Right lobe of liver (tissue), 6 donors: Measurements from ENCODE around the gene DDOST. TPM values are rescaled to one million over a fixed set of nuclear protein-coding genes. Genes with fewer than 3 reads are reported as not detected.

Experiments used
- ATAC-seq, 4 donors: fragments of 200-7000 bp; cut with Tn5 transposase; one replicate each; pipeline ENCODE4 v1.9.1; 2020; ENCODE audit warnings: mild to moderate bottlenecking in 4 of 4, moderate library complexity in 4 of 4
- DNase-seq, 3 donors: peaks; one replicate each; pipeline ENCODE4 v3.0.0-alpha.2; 2020
- H3K27ac ChIP-seq, 3 donors: fragments of 200-600 bp; one replicate each; pipeline ENCODE4 v1.8.0; 2022
- H3K27me3 ChIP-seq, 2 donors: fragments of 200-600 bp; one replicate each; pipeline ENCODE4 v1.8.0; 2022
- H3K36me3 ChIP-seq, 4 donors: fragments of 200-600 bp; sonication (generic) in 1 of 4; one replicate each; pipeline versions ENCODE4 v1.5.1 to v1.8.0; 2017 to 2022; ENCODE audit warnings: control low read depth in 1 of 4
- H3K4me1 ChIP-seq, 4 donors: fragments of 200-600 bp; sonication (generic) in 1 of 4; one replicate each; pipeline versions ENCODE4 v1.5.1 to v1.8.0; 2017 to 2022; ENCODE audit warnings: control low read depth in 1 of 4
- H3K4me3 ChIP-seq, 3 donors: fragments of 200-600 bp; one replicate each; pipeline ENCODE4 v1.8.0; 2022
- H3K9me3 ChIP-seq, 4 donors: fragments of 200-600 bp; sonication (generic) in 1 of 4; one replicate each; pipeline versions ENCODE4 v1.5.1 to v1.8.0; 2017 to 2022; ENCODE audit warnings: control low read depth in 1 of 4
- POLR2A ChIP-seq: fragments of 450-650 bp; IDR thresholded peaks from one replicate; pipeline ENCODE4 v1.6.1; 2017; ENCODE audit warnings: antibody characterized with exemption, mild to moderate bottlenecking
- WGBS: methylation state at CpG from one replicate; pipeline ENCODE4 v1.1.6; 2018; ENCODE audit warnings: low coverage, low lambda C conversion rate; ENCODE audit not compliant: insufficient coverage; ENCODE audit errors: missing lambda C conversion rate; 5-methylcytosine and 5-hydroxymethylcytosine counted together
- intact Hi-C, 2 donors: fragments of 100-400 bp; cut with DNase I; formaldehyde crosslinking; loops; one replicate each; pipeline versions ENCODE4 v1.11.2 to v1.14.1; 2022
- total RNA-seq, 6 experiments: library from RNA; depleted of rRNA in 2 of 6; stranded (reverse); fragments of >200 nt in 2 of 6; fragmentation: NEBNext Ultra II Directional in 3 of 6; extraction: Animal tissue kit (Norgen Biotek cat#: 25700) in 3 of 6; gene quantifications; one replicate each; pipeline versions ENCODE4 v1.1.0 to v1.2.4, GENCODE V29; 2016 to 2023
- TF ChIP-seq, protein P1 (sequence below), 4 donors: fragments of 200-600 bp in 3 of 4; fragments of 450-650 bp in 1 of 4; IDR thresholded peaks; one replicate each; pipeline versions ENCODE4 v1.5.1 to v1.8.0; 2016 to 2022; ENCODE audit warnings: antibody characterized with exemption in 4 of 4, mild to moderate bottlenecking in 2 of 4
- donor health status: DM: no; HTN: yes; CAD: no.
- donor health status: DM: no; HTN: no; CAD: no.
- donor health status: DM: no; HTN: no; CAD: no.
- donor health status: DM: no; HTN: yes; CAD: no.
- donor health status: DM: no; HTN: yes; CAD: no.

Gene DDOST
- total RNA-seq, 6 experiments from 2014 or later = 53.0 to 132 (median 100) TPM

- WGBS = 49% methylated on average over 8 of the region's 9 CpGs
- Histone ChIP-seq H3K9me3 (no peaks in the 10 kb centered on the region), H3K36me3 (peaks cover 0 to 8% (median 2%) of the 10 kb centered on the region in 4 donors), H3K4me3 (no peak overlapping the region), H3K4me1 (peaks cover 0 to 46% (median 19%) of the 10 kb centered on the region in 4 donors), H3K27me3 (no peaks in the 10 kb centered on the region), H3K27ac (peak overlapping the region; percentile 41 to 87 (median 53))
- no peak for TF ChIP-seq POLR2A
- TF ChIP-seq, protein P1, sequence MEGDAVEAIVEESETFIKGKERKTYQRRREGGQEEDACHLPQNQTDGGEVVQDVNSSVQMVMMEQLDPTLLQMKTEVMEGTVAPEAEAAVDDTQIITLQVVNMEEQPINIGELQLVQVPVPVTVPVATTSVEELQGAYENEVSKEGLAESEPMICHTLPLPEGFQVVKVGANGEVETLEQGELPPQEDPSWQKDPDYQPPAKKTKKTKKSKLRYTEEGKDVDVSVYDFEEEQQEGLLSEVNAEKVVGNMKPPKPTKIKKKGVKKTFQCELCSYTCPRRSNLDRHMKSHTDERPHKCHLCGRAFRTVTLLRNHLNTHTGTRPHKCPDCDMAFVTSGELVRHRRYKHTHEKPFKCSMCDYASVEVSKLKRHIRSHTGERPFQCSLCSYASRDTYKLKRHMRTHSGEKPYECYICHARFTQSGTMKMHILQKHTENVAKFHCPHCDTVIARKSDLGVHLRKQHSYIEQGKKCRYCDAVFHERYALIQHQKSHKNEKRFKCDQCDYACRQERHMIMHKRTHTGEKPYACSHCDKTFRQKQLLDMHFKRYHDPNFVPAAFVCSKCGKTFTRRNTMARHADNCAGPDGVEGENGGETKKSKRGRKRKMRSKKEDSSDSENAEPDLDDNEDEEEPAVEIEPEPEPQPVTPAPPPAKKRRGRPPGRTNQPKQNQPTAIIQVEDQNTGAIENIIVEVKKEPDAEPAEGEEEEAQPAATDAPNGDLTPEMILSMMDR (IDR thresholded peaks at IDR 0.05) = no peak
- ATAC-seq (peak; percentile 54 to 72 (median 69)), DNase-seq (no peak)
- intact Hi-C loops = no loop called here
These were observed 57.4 kb downstream of the DDOST start for GRCh38 chr1:20603504-20604464.

DNA sequence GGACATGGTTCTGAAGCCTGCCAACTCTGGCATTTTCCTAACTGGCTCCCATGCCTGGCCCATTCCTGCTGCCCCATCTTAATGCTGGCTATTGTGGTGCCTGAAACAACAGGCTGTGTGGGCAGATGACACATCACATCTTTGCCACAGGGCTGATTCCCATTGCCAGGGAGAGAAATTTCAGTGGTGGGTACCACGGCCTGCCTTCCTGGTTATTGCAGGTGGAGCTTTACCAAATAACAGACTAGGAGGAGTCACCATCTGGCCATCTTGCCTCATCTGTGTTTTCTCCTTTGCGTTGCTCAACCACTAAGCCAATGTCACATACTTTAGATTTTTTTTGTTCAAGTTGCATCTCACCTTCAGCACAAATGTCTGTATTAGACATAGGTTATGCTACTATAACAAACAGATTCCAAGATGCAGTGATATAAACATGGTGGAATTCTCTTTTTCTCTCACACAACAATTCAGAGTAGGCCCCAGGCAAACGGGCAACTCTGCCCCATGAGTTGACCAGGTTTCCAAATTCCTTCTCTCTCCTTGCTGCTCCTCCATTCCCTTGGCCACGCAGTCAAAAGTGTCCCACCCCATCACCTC lies 58.2 kb downstream of the DDOST start:
- no peak overlapping the region for H3K4me3 ChIP-seq
- H3K27ac ChIP-seq = peak overlapping the region; percentile 41 to 87 (median 50)
- ATAC-seq = no peak
- H3K4me1 ChIP-seq = peaks cover 0 to 46% (median 19%) of the 10 kb centered on the region in 4 donors
- no peaks in the 10 kb centered on the region for H3K27me3 ChIP-seq
- no peak for DNase-seq
- peaks cover 0 to under 1% (median 0%) of the 10 kb centered on the region in 4 donors for H3K36me3 ChIP-seq
- TF ChIP-seq, protein P1 (IDR thresholded peaks at IDR 0.05) = no peak
- no peak for TF ChIP-seq POLR2A
- 54% methylated on average over 3 of the region's 4 CpGs for WGBS
- intact Hi-C loops = no loop called here
- no peaks in the 10 kb centered on the region for H3K9me3 ChIP-seq

Other genes starting within 250 kb of the DDOST start
- 10 to 100 TPM; 10.4 to 30.2 (median 20.1) TPM for gene CAMK2N1, start 175.2 kb downstream of the DDOST start, total RNA-seq
- 10 to 100 TPM; 14.4 to 33.6 (median 16.7) TPM for gene MUL1, start 153.2 kb downstream of the DDOST start, total RNA-seq
- gene FAM43B, start 108.8 kb downstream of the DDOST start, total RNA-seq = under 1 TPM in 4 of 6 experiments, not detected in 2; 0.09 to 0.24 (median 0.12) TPM
- gene CDA, start 72.3 kb downstream of the DDOST start, total RNA-seq = 10 to 100 TPM; 12.6 to 33.8 (median 24.5) TPM
- 10 to 100 TPM; 67.3 to 94.1 (median 83.0) TPM for gene PINK1, start 27.9 kb downstream of the DDOST start, total RNA-seq
- 1 to 10 TPM; 1.0 to 3.2 (median 1.3) TPM for gene KIF17, start 56.6 kb upstream of the DDOST start, total RNA-seq
- gene SH2D5, start 71.3 kb upstream of the DDOST start, total RNA-seq = 1 to 10 TPM in 2 of 6 experiments, under 1 TPM in 1, not detected in 3; 0.80 to 1.8 (median 1.4) TPM
- 10 to 100 TPM; 60.6 to 84.6 (median 70.7) TPM for gene HP1BP3, start 125.9 kb upstream of the DDOST start, total RNA-seq